ENCODE measurements around the gene LELP1.
"Not testable (repeated sequence)": the region's sequence is repeated elsewhere in the genome, so short reads cannot be mapped to it uniquely, and the experiment has no call there.

The LELP1 gene

GRCh38 chr1:153203130-153203529 lies at the start of gene LELP1:
Gene LELP1 (plus strand): TSS chr1:153203430. CDS start chr1:153204708, 1,278 bp downstream.
- no peak for DNase-seq

- no peak for DNase-seq
Observed at GRCh38 chr1:153155541-153155940, 47.7 kb upstream of the LELP1 start.

DNA sequence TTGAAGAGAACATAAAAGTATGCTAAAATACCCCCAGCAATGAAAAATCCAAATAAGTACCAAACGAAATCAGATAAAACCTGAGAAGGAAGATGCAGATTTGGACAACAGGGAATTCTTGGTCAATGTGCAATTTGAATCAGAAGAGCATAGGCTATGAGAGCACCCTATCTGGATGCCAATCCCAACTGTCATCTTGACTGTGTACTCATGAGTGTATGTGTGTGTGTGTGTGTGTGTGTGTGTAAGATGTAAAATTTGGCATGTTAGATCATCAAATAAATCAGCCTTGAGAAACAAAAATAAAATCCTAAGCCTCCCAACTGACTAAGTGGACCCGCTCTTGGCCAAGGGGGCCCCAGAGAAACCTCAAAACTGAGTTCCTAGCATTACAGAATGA lies 34.5 kb upstream of the LELP1 start:
- DNase-seq, result no peak

- no peak for DNase-seq
Observed at GRCh38 chr1:153174624-153175023, 28.6 kb upstream of the LELP1 start.

DNA sequence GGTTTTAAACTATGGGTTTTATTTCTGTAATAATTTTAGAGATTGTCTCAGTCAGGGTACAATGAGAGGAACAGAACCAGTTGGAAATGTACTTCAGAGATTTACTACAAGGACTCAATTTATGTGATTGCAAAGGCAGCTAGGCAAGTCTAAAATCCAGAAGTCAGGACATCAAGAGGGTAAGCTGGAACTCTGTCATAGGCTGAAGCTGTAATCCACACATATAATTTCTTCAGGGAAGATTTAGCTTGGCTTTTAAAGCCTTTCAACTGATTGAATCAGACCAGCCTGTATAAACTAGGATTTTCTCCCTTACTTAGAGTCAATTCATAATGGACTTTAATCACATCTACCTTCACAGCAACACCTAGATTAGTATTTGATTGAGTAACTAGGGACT lies 24.3 kb upstream of the LELP1 start:
- DNase-seq, result no peak

GRCh38 chr1:153180556-153180955 lies 22.7 kb upstream of the LELP1 start:
- no peak for DNase-seq

DNA sequence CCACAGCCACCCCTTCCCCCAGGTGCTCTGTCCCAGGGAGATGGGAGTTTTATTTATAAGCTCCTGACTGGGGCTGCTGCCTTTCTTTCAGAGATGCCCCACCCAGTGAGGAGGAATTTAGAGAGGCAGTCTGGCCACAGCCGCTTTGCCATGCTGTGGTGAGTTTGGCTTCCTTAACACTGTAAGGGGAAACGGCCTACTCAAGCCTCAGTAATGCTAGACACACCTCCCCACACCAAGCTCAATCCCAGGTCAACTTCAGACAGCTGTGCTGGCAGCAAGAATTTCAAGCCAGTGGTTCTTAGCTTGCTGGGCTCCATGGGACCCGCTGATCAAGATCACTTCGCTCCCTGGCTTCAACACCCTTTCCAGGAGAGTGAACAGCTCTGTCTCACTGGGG lies 14.9 kb upstream of the LELP1 start:
- not testable (repeated sequence) for DNase-seq

GRCh38 chr1:153190373-153190772 lies 12.9 kb upstream of the LELP1 start:
- no peak for DNase-seq

- DNase-seq, result no peak
Observed at GRCh38 chr1:153192697-153193096, 10.5 kb upstream of the LELP1 start.

DNA sequence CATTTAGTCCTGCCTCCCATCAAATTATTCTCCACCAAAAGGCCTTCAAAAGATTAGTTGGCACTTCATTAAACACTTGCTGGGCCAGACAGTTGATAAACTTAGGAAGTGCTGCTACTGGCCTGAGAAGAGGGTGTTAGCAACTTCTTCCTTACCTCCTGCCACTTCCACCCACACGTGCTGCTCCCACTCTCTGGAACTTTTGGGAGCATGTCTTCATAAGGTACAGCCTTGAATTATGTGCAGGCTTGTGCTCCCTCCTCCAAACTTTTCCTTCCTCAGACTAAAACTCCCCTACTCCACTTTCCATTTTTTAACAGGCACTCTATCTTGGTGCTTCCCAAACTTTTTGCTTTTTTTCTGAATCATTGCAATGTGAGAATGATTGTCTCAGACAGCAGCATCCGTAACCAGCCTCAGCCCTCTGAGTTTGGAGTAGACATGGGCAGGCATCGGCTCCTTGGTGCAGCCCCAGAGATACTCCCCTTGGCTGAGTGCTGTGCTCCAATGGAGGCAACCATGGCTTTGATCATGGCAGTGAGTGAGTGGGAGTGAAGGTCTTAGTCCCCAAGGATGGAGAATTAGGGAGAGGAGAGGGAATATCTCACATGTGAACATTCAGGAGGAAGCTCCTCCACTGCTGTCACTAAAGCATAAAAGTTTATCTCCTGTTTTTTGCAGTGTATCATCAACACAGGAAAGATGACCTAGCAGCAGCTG lies 8.7 kb upstream of the LELP1 start:
- DNase-seq, result no peak

DNA sequence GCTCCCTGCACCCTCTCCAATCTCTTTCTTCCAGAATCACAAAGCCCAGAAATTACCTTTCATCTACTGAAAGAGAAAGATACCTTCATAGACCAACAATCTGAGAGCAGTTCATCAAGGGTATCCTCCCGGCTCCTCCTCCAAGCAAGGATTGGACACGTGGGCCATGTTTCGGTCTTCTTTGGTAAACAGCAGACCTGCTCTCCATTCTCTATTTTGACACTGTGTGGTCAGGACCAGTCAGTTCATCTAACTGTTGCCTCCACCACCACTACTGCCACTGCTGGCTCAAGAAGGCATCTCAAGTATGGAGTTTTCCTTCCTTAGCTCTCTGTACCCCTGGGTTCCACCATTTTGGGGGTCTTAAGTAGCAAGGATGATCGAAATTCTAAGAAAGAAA lies 8.0 kb upstream of the LELP1 start:
- DNase-seq, result no peak

- no peak for DNase-seq
Observed at GRCh38 chr1:153202006-153202405, 1.2 kb upstream of the LELP1 start.

DNA sequence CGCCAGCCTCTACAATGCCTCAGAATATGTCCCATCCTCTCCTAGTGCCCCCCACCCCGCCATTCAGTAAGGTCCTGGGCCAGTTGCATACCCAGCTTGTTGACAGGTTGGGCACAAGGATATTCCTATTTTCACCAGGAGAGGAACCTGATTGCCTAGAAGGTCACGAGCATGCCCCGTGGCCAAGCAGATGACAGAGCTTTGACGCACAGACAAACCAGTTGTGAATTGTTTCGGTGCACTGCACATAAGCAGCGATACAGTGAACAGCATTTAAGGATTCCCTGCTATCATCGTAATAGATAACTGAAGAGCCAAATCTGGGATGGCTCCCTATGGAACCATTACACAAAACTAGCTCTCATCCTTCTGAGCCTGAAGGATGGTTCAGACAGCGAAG lies 3.4 kb downstream of the LELP1 start:
- no peak for DNase-seq

DNA sequence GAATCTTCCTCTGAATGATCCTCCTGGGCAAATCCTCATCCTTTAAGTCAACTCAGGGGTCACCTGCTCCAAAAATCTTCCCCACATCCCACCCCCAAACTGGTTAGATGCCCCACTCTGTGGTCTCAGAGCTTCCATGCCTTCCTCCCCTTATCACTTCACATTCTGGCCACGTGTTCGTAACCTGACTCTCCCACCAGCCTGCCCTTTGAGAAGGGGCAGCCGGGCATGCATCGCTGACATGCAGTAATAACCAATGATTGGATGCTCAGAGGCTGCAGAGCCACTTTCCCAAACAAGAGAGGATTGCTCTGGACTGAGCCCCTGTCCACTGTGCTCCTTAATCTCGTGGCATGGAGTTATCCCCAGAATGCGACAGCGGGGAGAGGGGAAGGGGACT lies 7.0 kb downstream of the LELP1 start:
- DNase-seq, result no peak

DNA sequence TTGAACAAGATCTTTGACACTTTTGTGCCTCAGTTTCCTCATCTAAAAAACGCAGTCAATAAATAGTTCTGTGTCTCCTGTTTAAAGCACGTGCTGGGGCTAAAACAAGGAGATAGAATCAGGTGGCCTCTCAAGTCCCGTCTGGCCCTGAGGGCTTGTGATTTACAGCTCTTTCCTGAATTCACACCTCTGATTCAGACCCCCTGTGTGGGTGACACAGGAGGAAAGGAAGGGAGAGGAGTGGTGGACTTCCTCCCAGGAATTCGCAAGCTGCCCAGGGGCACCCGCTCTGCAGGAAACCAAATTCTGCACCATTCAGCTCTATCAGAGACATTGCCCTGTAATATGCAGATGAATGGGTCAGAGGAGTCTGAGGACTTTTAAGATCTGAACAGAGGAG lies 9.0 kb downstream of the LELP1 start:
- no peak for DNase-seq

DNA sequence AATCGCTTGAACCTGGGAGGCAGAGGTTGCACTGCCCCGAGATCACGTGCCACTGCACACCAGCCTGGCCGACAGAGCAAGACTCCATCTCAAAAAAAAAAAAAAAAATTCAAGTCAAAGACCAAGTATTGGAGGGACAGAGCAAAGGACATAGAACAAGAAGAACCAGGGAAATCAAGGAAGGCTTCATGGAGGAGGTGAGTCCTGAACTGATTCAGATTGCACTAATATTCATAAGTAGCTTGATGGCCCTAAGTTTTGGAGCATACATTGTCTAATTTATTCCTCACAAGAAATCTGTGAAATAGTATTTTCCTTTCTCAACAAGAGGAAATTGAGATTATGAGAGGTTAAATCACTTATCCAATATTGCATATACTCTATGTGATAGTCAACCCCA lies 10.3 kb downstream of the LELP1 start:
- DNase-seq, result no peak

- DNase-seq, result no peak
Observed at GRCh38 chr1:153217212-153217611, 14.0 kb downstream of the LELP1 start, which contains the start of gene PRR9. Gene PRR9 (plus strand): TSS chr1:153217584. CDS start chr1:153218145, 561 bp downstream.

DNA sequence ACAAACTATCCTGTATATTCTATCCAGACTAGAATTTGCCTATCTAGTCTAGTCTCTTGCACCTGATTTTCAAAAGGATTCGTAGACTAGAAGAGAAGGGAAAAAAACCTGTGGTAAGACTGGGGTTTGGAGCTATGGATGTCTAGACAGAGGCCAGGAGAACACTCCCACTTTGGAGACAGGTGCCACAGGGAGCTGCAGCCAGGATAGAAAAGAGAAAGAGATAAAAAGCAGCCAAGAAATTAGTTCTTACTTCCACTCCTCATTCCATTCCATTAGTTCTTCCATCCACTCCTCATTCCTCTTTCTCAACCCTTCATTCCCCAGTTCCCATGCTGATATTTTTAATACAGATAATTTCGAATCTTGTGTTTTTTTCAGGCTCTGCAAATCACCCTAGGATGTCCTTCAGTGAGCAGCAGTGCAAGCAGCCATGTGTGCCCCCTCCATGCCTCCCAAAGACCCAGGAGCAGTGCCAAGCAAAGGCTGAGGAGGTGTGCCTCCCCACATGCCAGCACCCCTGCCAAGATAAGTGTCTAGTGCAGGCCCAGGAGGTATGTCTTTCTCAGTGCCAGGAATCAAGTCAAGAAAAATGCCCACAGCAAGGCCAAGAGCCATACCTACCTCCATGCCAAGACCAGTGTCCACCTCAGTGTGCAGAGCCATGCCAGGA lies 14.7 kb downstream of the LELP1 start:
- DNase-seq, result no peak

DNA sequence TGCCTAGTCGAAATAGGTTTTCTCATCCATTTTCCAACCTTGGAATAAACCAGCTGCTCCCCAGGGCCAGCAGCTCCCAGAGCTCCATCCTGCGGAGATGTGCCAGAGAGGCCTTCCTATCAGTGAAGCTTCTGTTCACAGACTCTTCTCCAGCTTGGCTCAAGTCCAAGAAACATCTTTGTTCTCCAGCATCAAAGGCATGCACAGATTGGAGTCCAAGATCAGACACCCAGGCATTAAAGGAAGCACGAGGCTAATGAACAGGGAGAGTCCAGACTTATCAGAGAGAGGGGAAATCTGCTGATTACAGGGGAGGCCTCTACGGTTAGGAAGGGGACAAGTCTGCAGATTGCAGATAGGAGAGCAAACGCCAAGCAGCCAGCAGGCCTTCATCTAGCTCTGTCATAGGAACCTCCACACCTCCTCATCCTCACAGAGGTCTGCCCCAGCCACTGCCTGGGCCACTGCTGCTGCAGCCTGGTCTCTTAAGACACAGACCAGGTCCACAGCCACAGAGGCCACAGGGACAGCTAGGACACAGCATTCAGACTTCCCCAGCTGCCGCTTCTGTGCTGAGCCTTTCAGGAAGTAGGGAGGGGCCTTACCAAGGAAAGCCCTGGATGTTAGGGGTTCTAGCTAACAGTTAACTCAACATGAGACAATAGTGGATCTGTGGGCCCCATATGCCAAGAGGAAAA lies 17.5 kb downstream of the LELP1 start:
- no peak for DNase-seq

DNA sequence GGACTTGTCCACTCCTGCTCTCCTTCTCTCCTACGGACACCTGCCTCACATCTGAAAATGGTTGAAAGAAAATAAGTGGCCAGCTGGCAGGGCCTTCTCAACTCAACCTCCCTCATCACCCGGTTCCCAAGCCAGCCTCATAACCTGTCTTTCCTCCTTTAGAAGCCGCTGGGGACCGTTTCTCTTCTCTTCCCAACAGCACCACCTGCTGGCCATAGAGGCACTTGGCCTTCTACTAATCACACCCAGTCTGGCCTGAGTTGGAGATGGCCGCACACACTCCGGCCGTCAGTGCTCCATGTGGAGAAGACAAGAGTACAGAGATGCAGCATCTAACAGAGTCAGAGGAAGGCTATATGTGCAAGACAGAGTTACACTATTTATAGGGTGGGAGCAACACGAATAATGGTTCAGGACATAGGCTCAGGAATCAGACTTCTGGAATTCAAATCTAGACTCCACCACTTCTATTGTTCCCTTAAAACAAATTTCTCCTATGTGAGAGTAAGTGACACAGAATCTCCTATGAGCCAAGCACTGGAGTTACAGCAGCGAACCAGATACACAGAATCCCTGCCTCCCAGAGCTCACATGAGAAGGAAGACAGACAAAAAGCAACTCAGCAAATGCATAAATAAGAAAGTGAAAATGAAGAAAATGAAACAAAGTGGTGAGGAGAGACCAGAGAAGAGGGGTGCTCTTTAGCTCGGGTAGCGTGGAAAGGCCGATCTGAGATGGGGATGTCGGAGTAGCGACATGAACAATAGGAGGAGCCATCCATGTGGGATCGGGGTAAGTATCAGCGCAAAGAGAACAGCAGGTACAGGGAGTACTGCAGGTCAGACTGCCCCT lies 20.0 kb downstream of the LELP1 start:
- DNase-seq, result not testable (repeated sequence)

DNA sequence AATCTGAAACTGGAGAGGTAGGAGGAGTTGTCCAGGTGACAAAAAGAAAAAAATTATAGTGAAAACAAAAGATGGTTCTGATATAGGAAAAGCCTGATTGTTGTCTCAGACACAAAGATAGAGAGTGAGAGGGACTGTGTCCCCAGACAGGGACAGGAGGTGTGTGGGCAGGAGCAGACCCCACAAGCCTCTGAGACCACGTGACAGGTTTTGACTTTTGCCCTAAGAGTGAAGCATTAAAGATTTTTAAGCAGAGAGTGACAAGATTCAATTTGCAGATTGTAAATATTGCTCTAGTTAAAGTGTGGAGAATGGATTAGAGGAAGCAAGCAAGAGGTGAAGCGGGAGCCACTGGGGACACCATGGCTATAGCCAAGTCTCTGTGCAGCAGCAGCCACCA lies 24.6 kb downstream of the LELP1 start:
- no peak for DNase-seq

GRCh38 chr1:153228491-153228890 lies 25.3 kb downstream of the LELP1 start:
- no peak for DNase-seq

All from left hindlimb (tissue), 1 donor.